A673 (cell line): ENCODE results near the gene SCRN1.

Experiments
- EZH2 ChIP-seq: fragments of 200-600 bp; sonication (generic); IDR thresholded peaks from 2 replicates; pipeline ENCODE4 v1.6.1; 2017; ENCODE audit warnings: borderline replicate concordance, low read depth, mild to moderate bottlenecking, mixed read lengths, antibody characterized with exemption, low read length; ENCODE audit not compliant: poor library complexity, severe bottlenecking
- TF ChIP-seq, protein P1 (sequence below): fragments of 300-800, 200-600 bp; sonication (generic); conservative IDR thresholded peaks from 2 replicates; pipeline ENCODE4 v1.5.1; 2017; ENCODE audit warnings: low read depth, mild to moderate bottlenecking, antibody characterized with exemption, low read length, moderate library complexity, mixed read lengths

DNA sequence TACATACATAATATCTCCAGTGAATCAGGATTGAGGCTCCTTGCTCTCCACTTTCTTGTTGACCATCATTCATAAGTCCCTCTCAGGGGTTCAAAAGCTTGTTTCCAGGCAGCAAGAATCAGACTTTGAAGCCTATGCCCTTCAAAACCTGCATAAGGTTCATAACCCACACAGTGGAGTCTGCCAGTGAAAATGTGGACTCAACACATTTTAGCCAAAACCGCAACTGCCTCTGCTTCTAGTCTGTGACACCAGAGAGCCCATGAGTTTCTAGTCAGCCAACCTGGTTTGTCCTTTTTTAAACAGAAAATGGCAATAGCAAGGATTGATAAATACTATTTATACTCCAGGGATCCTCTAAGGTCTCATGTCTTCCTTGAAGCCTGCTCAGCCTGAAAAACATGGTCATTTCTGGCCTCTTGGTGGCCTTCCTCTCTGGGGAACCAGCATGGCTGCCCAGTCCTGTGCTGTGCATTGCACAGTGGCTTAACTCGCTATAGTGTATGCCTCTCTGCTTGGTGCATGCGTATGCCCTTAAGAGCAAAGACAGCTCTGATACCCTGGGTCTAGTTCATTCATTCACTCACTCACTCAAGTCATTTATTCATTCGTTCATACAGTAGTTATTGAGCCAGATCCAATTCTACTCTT is 115.8 kb downstream of the SCRN1 start:
- TF ChIP-seq, protein P1, sequence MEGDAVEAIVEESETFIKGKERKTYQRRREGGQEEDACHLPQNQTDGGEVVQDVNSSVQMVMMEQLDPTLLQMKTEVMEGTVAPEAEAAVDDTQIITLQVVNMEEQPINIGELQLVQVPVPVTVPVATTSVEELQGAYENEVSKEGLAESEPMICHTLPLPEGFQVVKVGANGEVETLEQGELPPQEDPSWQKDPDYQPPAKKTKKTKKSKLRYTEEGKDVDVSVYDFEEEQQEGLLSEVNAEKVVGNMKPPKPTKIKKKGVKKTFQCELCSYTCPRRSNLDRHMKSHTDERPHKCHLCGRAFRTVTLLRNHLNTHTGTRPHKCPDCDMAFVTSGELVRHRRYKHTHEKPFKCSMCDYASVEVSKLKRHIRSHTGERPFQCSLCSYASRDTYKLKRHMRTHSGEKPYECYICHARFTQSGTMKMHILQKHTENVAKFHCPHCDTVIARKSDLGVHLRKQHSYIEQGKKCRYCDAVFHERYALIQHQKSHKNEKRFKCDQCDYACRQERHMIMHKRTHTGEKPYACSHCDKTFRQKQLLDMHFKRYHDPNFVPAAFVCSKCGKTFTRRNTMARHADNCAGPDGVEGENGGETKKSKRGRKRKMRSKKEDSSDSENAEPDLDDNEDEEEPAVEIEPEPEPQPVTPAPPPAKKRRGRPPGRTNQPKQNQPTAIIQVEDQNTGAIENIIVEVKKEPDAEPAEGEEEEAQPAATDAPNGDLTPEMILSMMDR, result no peak
- no peak for TF ChIP-seq EZH2
